Measurements from ENCODE around the gene DCX.

DNA sequence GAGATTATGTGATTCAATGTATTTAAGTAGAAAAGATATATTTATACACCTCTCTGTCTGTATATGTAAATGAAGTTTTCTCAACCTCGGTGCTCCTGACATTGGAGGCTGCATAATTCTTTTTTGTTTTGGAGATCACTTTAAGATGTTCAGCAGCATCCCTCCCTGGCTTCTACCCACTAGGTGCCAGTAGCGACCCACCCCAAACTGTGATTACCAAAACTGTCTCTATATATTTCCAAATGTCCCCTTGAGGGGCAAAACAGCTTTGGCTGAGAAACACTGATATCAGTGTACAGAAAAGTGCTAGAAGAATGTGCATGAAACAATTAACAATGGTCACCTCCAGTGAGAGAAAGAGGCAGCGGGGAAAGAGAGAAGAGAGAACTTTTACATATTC, 51.2 kb downstream of the DCX start:
- TF ChIP-seq CEBPB (IDR thresholded peaks at IDR 0.05; ENCODE audit: low read depth, low read length) (no peak), POLR2A (IDR thresholded peaks at IDR 0.05; ENCODE audit: low read depth, low read length) (no peak), RAD21 (IDR thresholded peaks at IDR 0.05; ENCODE audit: low read length) (no peak), RFX5 (IDR thresholded peaks at IDR 0.05; ENCODE audit: low read depth, low read length) (no peak), MXI1 (IDR thresholded peaks at IDR 0.05; ENCODE audit: borderline replicate concordance, low read depth, low read length) (no peak), FOS (IDR thresholded peaks at IDR 0.05; ENCODE audit: low read depth, low read length) (no peak)
- TF ChIP-seq, protein P1, sequence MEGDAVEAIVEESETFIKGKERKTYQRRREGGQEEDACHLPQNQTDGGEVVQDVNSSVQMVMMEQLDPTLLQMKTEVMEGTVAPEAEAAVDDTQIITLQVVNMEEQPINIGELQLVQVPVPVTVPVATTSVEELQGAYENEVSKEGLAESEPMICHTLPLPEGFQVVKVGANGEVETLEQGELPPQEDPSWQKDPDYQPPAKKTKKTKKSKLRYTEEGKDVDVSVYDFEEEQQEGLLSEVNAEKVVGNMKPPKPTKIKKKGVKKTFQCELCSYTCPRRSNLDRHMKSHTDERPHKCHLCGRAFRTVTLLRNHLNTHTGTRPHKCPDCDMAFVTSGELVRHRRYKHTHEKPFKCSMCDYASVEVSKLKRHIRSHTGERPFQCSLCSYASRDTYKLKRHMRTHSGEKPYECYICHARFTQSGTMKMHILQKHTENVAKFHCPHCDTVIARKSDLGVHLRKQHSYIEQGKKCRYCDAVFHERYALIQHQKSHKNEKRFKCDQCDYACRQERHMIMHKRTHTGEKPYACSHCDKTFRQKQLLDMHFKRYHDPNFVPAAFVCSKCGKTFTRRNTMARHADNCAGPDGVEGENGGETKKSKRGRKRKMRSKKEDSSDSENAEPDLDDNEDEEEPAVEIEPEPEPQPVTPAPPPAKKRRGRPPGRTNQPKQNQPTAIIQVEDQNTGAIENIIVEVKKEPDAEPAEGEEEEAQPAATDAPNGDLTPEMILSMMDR (conservative IDR thresholded peaks at IDR 0.05; ENCODE audit: low read depth, low read length): no peak

All from IMR-90 (cell line).